ENCODE data around the gene NDEL1. TPM values are rescaled to one million over a fixed set of nuclear protein-coding genes. Genes with fewer than 3 reads are reported as not detected.

The NDEL1 gene
- total RNA-seq (10 to 100 TPM; 49.1 to 52.3 TPM), polyA plus RNA-seq (10 to 100 TPM; 15.3 to 21.7 TPM)

GRCh38 chr17:8435245-8436168 is at the start of gene NDEL1:
Gene NDEL1, plus strand, starts transcription at chr17:8435884. Its CDS starts 8,388 bp downstream, at chr17:8444272.
- H3K4me1 ChIP-seq (ENCODE audit: control insufficient read depth in 4 of 4, insufficient read depth in 4 of 4, low read length in 3 of 4) = peaks cover 7 to 36% (median 20%) of the 10 kb centered on the region in 4 donors
- peak within 1 kb of the TSS; percentile 97 to 100 for H3K27ac ChIP-seq (ENCODE audit: low read depth in 1 of 2, low read length in 2 of 2)
- H3K27me3 ChIP-seq (ENCODE audit: control insufficient read depth in 4 of 4, insufficient read depth in 4 of 4, low read length in 3 of 4) = no peaks in the 10 kb centered on the region
- no peaks in the 10 kb centered on the region for H3K9me3 ChIP-seq (ENCODE audit: control insufficient read depth in 4 of 4, low read length in 3 of 4)
- H3K4me3 ChIP-seq (ENCODE audit: low read depth in 1 of 3, low read length in 3 of 3) = peak within 1 kb of the TSS; percentile 75 to 90 (median 90)
- WGBS = 2% methylated on average over 68 of the region's 68 CpGs
- TF ChIP-seq RXRA (IDR thresholded peaks at IDR 0.05) = peak in 1 of 2 donors; percentile 21
- no peak for TF ChIP-seq EGR1 (IDR thresholded peaks at IDR 0.05; ENCODE audit: low read depth in 2 of 2)
- TF ChIP-seq TAF1 (conservative IDR thresholded peaks at IDR 0.05) = peak; percentile 32
- peak; percentile 68 for TF ChIP-seq YY1 (IDR thresholded peaks at IDR 0.05)
- TF ChIP-seq GABPA (IDR thresholded peaks at IDR 0.05 in 1 of 2, conservative IDR thresholded peaks at IDR 0.05 in 1 of 2) = no peak
- peak in 1 of 2 donors; percentile 25 for TF ChIP-seq JUND (IDR thresholded peaks at IDR 0.05)
- no peak for TF ChIP-seq CTCF (IDR thresholded peaks at IDR 0.05; ENCODE audit: low read depth, low read length, missing input control)
- TF ChIP-seq SP1 (IDR thresholded peaks at IDR 0.05) = peak; percentile 44
- TF ChIP-seq MAX (IDR thresholded peaks at IDR 0.05) = no peak
- no peak for TF ChIP-seq ATF3 (IDR thresholded peaks at IDR 0.05)
- TF ChIP-seq HNF4G (IDR thresholded peaks at IDR 0.05) = no peak
- peak; percentile 33 to 41 for TF ChIP-seq HNF4A (conservative IDR thresholded peaks at IDR 0.05)
- no peak for TF ChIP-seq FOXA2 (IDR thresholded peaks at IDR 0.05)
- TF ChIP-seq REST (IDR thresholded peaks at IDR 0.05) = peak; percentile 79
- peaks cover 0 to 3% (median under 1%) of the 10 kb centered on the region in 4 donors for H3K36me3 ChIP-seq (ENCODE audit: control insufficient read depth in 4 of 4, insufficient read depth in 3 of 4, low read depth in 1 of 4, low read length in 3 of 4)
- peak within 1 kb of the TSS; percentile 98 to 99 for H3K9ac ChIP-seq (ENCODE audit: low read depth in 1 of 2, low read length in 2 of 2)
- peak; percentile 100 for DNase-seq (ENCODE audit: low spot score)

- peaks cover 0 to 1% (median under 1%) of the 10 kb centered on the region in 4 donors for H3K36me3 ChIP-seq (ENCODE audit: control insufficient read depth in 4 of 4, insufficient read depth in 3 of 4, low read depth in 1 of 4, low read length in 3 of 4)
- no peak overlapping the region for H3K4me3 ChIP-seq (ENCODE audit: low read depth in 1 of 3, low read length in 3 of 3)
- H3K4me1 ChIP-seq (ENCODE audit: control insufficient read depth in 4 of 4, insufficient read depth in 4 of 4, low read length in 3 of 4) = peaks cover 3 to 20% (median 13%) of the 10 kb centered on the region in 4 donors
- no peak for DNase-seq (ENCODE audit: low spot score)
- no peak overlapping the region for H3K9ac ChIP-seq (ENCODE audit: low read depth in 1 of 2, low read length in 2 of 2)
- no peaks in the 10 kb centered on the region for H3K9me3 ChIP-seq (ENCODE audit: control insufficient read depth in 4 of 4, low read length in 3 of 4)
- H3K27me3 ChIP-seq (ENCODE audit: control insufficient read depth in 4 of 4, insufficient read depth in 4 of 4, low read length in 3 of 4) = no peaks in the 10 kb centered on the region
- WGBS = 84% methylated on average over 6 of the region's 6 CpGs
- no peak overlapping the region for H3K27ac ChIP-seq (ENCODE audit: low read depth in 1 of 2, low read length in 2 of 2)
- TF ChIP-seq HNF4A (conservative IDR thresholded peaks at IDR 0.05) (no peak), MAX (IDR thresholded peaks at IDR 0.05) (no peak), RXRA (IDR thresholded peaks at IDR 0.05) (no peak), ZBTB33 (IDR thresholded peaks at IDR 0.05) (no peak), HNF4G (IDR thresholded peaks at IDR 0.05) (no peak), YY1 (IDR thresholded peaks at IDR 0.05) (no peak), JUND (IDR thresholded peaks at IDR 0.05) (no peak), REST (IDR thresholded peaks at IDR 0.05) (no peak), FOXA1 (IDR thresholded peaks at IDR 0.05) (no peak), FOXA2 (IDR thresholded peaks at IDR 0.05) (no peak), SP1 (IDR thresholded peaks at IDR 0.05) (no peak), NR2F2 (IDR thresholded peaks at IDR 0.05) (no peak), RAD21 (IDR thresholded peaks at IDR 0.05) (no peak)
Measured at GRCh38 chr17:8386841-8387240, 48.8 kb upstream of the NDEL1 start.
